IgD-negative memory B cell (primary cell): Measurements from ENCODE around the gene TRIM49D2. TPM values are rescaled to one million over a fixed set of nuclear protein-coding genes. Genes with fewer than 3 reads are reported as not detected.
"Not testable (repeated sequence)": the region's sequence is repeated elsewhere in the genome, so short reads cannot be mapped to it uniquely, and the experiment has no call there.

Experiments
- H3K27ac Mint-ChIP-seq, 3 donors: one replicate each; pipeline ENCODE4 v1.8.0; 2020 to 2022; ENCODE audit warnings: mild to moderate bottlenecking in 3 of 3, mixed read lengths in 3 of 3, moderate library complexity in 1 of 3
- H3K27me3 Mint-ChIP-seq: one replicate; pipeline ENCODE4 v1.8.0; 2021; ENCODE audit warnings: mixed read lengths
- H3K36me3 Mint-ChIP-seq: one replicate; pipeline ENCODE4 v1.8.0; 2020; ENCODE audit warnings: mild to moderate bottlenecking, mixed read lengths
- H3K4me1 Mint-ChIP-seq, 3 donors: one replicate each; pipeline ENCODE4 v1.8.0; 2020 to 2022; ENCODE audit warnings: mixed read lengths in 3 of 3, mild to moderate bottlenecking in 1 of 3
- H3K4me3 Mint-ChIP-seq, 4 donors: one replicate each; pipeline ENCODE4 v1.8.0; 2020 to 2022; ENCODE audit warnings: mild to moderate bottlenecking in 4 of 4, mixed read lengths in 4 of 4, moderate library complexity in 3 of 4
- H3K9me3 Mint-ChIP-seq, 3 donors: one replicate each; pipeline ENCODE4 v1.8.0; 2020 to 2021; ENCODE audit warnings: mixed read lengths in 3 of 3, mild to moderate bottlenecking in 1 of 3
- polyA plus RNA-seq: library from polyadenylated mRNA; unstranded; fragments of 300-500 nt; fragmentation: Illumina TruSeq; gene quantifications from one replicate; pipeline ENCODE4 v1.2.3, GENCODE V29; 2021

The TRIM49D2 gene, protein sequence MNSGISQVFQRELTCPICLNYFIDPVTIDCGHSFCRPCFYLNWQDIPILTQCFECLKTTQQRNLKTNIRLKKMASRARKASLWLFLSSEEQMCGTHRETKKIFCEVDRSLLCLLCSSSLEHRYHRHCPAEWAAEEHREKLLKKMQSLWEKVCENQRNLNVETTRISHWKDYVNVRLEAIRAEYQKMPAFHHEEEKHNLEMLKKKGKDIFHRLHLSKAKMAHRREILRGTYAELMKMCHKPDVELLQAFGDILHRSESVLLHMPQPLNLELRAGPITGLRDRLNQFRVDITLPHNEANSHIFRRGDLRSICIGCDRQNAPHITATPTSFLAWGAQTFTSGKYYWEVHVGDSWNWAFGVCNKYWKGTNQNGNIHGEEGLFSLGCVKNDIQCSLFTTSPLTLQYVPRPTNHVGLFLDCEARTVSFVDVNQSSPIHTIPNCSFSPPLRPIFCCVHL
- polyA plus RNA-seq: not detected

DNA sequence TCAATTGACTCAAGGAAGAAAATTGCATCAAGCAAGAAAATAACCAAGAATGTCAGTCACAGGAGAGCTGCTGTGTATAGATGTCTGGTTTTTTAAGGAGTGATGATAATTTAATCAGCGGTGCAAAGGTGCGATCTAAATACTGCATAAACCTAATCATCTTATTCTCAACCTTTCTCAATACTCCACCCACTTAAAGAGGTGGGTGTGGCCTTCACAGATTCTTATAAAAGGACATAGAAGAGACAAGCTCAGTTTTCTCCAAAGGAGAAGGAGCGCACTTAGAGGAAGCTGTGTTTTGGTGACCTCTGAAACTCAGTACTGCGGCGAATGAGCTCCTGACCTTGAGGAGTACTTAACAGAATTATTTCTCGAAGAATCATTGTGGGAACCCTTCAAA lies at the start of gene TRIM49D2:
Gene TRIM49D2, plus strand, starts transcription at position 301 of the 400 bp plus-strand sequence. CDS start 2,698 bp downstream, outside the sequence.
- not testable (repeated sequence) for H3K9me3 Mint-ChIP-seq, H3K4me1 Mint-ChIP-seq, H3K36me3 Mint-ChIP-seq, H3K27ac Mint-ChIP-seq, H3K4me3 Mint-ChIP-seq, H3K27me3 Mint-ChIP-seq

DNA sequence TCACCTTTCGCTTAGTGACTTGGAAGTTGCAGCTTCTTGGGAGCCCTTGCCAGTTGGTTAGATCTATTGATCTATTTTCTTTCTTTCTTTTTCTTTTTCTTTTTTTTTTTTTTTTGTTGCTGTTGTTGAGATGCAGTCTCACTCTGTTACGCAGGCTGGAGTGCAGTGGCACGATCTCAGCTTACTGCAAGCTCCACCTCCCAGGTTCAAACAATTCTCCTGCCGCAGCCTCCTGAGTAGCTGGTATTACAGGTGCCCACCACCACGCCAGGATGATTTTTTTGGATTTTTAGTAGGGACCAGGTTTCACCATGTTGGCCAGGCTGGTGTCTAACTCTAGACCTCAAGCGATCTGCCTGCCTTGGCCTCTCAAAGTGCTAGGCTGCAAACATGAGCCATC lies 46.4 kb upstream of the TRIM49D2 start:
- not testable (repeated sequence) for H3K4me1 Mint-ChIP-seq, H3K9me3 Mint-ChIP-seq, H3K4me3 Mint-ChIP-seq, H3K27ac Mint-ChIP-seq, H3K36me3 Mint-ChIP-seq, H3K27me3 Mint-ChIP-seq

DNA sequence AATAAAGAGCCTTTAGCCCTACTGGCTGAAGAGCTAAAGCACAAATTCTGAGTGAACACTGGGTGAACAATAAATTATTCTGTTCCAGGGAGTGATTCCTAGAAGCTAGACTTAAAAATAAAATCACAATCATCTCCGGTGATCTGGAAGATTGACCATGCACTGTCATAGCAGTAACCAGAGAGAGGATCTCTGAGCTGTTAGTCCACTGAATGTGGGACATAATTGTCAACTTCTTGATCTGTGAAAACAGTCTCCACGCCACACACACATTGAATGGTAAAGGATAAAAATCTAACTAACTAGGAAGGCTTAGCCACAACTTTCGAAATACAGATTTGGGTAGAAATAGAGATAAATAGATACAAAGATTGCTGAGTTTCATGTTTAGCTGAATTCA lies 30.6 kb upstream of the TRIM49D2 start:
- not testable (repeated sequence) for H3K27me3 Mint-ChIP-seq, H3K9me3 Mint-ChIP-seq, H3K4me1 Mint-ChIP-seq, H3K27ac Mint-ChIP-seq, H3K36me3 Mint-ChIP-seq, H3K4me3 Mint-ChIP-seq

DNA sequence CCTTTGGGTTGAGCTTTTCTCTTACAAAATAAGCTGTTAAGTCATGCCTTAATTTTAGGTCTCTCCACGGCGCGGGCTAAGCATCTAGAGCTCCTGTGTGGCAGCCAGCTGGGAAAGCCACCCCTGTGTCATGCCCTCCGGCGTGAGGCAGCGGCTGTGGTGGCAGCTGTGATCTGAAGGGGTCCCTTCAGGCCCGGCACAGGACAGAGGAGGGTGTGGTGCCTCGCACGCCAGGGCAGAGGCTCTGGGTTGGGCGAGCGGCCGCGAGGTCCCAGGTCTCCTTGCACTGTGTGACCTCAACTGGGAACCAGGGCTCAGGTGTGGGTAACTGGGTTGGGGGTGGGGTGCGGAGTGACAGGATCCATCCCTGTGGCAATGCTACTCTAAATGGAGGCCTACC lies 23.1 kb upstream of the TRIM49D2 start:
- H3K27ac Mint-ChIP-seq, H3K4me3 Mint-ChIP-seq, H3K36me3 Mint-ChIP-seq, H3K27me3 Mint-ChIP-seq, H3K9me3 Mint-ChIP-seq, H3K4me1 Mint-ChIP-seq: not testable (repeated sequence)

DNA sequence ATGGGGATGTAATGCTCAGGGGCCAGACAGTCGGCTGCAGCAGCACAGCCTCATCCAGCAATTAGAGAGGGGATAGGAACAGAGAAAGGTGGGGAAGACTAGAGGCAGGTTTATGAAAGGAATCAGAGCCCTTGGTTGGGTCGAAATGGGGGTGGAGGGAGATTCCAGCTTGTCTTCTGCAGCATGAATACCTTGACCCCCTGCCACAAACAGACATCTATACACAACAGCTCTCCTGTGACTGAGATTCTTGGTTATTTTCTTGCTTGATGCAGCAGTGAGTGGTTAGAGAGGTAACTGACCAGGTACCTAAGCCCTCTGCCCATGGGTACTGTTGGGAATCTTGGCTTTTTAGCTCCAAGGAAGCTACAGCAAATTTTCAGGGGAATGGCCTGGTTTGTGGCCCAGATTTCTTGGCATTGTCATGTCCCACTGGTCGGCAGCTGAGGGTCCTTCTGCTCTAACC lies 1.6 kb upstream of the TRIM49D2 start, which contains the start of gene TRIM49D1:
Gene TRIM49D1, minus strand, starts transcription at position 51 of the 466 bp plus-strand sequence. CDS start 4,535 bp downstream, outside the sequence.
- Mint-ChIP-seq H3K4me3 (no peak within 1 kb of the TSS), H3K4me1 (no peaks in the 10 kb centered on the region), H3K9me3 (peaks cover 0 to 5% (median 0%) of the 10 kb centered on the region in 3 donors), H3K27me3 (no peaks in the 10 kb centered on the region), H3K27ac (no peak within 1 kb of the TSS), H3K36me3 (no peaks in the 10 kb centered on the region)

DNA sequence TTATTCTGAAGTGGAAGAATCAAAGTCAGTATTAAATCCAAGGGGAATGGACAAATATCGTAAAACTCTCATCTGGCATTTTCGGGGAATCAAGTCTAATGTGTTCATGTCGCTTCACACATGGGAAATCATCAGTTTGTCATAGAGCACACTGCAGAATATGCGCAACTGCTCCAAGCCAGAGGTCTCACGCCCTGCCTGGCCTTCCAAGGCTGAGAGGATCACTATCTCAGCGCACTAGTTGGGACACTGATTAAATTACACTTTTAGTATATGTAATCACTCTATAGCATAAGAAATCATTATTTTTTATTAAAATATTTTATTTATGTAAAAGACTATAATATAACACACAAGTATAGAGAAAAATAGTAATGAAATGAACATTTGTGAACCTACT lies 37.0 kb downstream of the TRIM49D2 start:
- not testable (repeated sequence) for H3K9me3 Mint-ChIP-seq, H3K4me3 Mint-ChIP-seq, H3K36me3 Mint-ChIP-seq, H3K27ac Mint-ChIP-seq, H3K27me3 Mint-ChIP-seq, H3K4me1 Mint-ChIP-seq

DNA sequence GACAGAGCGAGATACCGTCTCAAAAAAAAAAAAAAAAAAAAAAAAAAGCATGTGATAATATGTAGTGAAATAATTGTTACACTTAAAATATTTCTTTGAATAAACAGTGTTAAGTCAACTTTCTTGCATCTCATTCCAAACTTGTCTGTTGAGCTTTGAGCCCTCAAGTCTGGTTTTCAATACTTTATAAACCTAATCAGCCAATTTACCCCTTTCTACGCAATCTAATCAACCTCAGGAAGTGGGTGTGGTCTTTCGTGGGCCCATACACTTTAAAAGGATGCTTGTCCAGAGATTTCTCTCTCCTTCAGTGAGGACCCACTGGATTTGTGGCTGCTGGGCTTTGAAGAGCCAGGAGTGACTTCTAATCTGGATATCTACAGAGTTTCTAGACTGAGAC lies 41.9 kb downstream of the TRIM49D2 start, which contains the start of gene TRIM64:
Gene TRIM64, plus strand, starts transcription at position 301 of the 400 bp plus-strand sequence. CDS start 2,467 bp downstream, outside the sequence.
- not testable (repeated sequence) for H3K36me3 Mint-ChIP-seq, H3K27me3 Mint-ChIP-seq, H3K9me3 Mint-ChIP-seq, H3K4me1 Mint-ChIP-seq, H3K4me3 Mint-ChIP-seq, H3K27ac Mint-ChIP-seq

Other genes with a start within 250 kb of the TRIM49D2 start
- gene TRIM77, start 213.8 kb upstream of the TRIM49D2 start, polyA plus RNA-seq: not detected
- not detected for gene TRIM49, start 115.5 kb upstream of the TRIM49D2 start, polyA plus RNA-seq
- not detected for gene TRIM64B, start 45.6 kb upstream of the TRIM49D2 start, polyA plus RNA-seq
- not detected for gene TRIM49D1, start 1.8 kb upstream of the TRIM49D2 start, polyA plus RNA-seq
- not detected for gene TRIM64, start 42.0 kb downstream of the TRIM49D2 start, polyA plus RNA-seq
- gene TRIM49C, start 107.0 kb downstream of the TRIM49D2 start, polyA plus RNA-seq: not detected
- gene UBTFL1, start 161.9 kb downstream of the TRIM49D2 start, polyA plus RNA-seq: not detected
- not detected for gene NAALAD2, start 210.6 kb downstream of the TRIM49D2 start, polyA plus RNA-seq